HepG2 (cell line): ENCODE measurements around the gene AIF1. TPM values are rescaled to one million over a fixed set of nuclear protein-coding genes. Genes with fewer than 3 reads are reported as not detected.
A peak's percentile ranks its signal among the peaks of the same experiment; 100 is the strongest.

Experiments used
- AKAP8 ChIP-seq: sonication (generic); formaldehyde crosslinking; IDR thresholded peaks from 2 replicates; pipeline ENCODE4 v1.5.1; 2020; ENCODE audit warnings: mild to moderate bottlenecking, missing genetic modification reagents
- ATF7 ChIP-seq, 2 experiments: fragments of 450-650 bp in 1 of 2; sonication (generic) in 1 of 2; formaldehyde crosslinking in 1 of 2; IDR thresholded peaks; 2 replicates each; pipeline versions ENCODE4 v1.4.0 to v1.6.1; 2016 to 2020; ENCODE audit warnings: antibody characterized with exemption in 1 of 2, mild to moderate bottlenecking in 1 of 2, missing genetic modification reagents in 1 of 2
- FOXK1 ChIP-seq: sonication (generic); formaldehyde crosslinking; IDR thresholded peaks from 2 replicates; pipeline ENCODE4 v1.4.0; 2020; ENCODE audit warnings: low read depth, missing genetic modification reagents, borderline replicate concordance
- GABPA ChIP-seq, 2 experiments: IDR thresholded peaks; 2 replicates each; pipeline ENCODE4 v1.6.1; 2011 to 2016; ENCODE audit warnings: low read depth in 2 of 2, low read length in 1 of 2, missing biosample characterization in 1 of 2, missing genetic modification characterization in 1 of 2
- IKZF1 ChIP-seq: fragments of 450-650 bp; IDR thresholded peaks from 2 replicates; pipeline ENCODE4 v1.7.1; 2016
- PBX2 ChIP-seq: IDR thresholded peaks from 2 replicates; pipeline ENCODE4 v1.6.1; 2016; ENCODE audit warnings: control low read depth
- PCBP1 ChIP-seq: fragments of 200-400 bp; formaldehyde crosslinking; IDR thresholded peaks from 2 replicates; pipeline ENCODE4 v1.6.1; 2017; ENCODE audit warnings: mild to moderate bottlenecking, low read depth, low read length, borderline replicate concordance
- POLR2AphosphoS5 ChIP-seq: IDR thresholded peaks from 2 replicates; pipeline ENCODE4 v1.6.1; 2012; ENCODE audit warnings: low read depth, low read length
- PPARG ChIP-seq: conservative IDR thresholded peaks from 2 replicates; pipeline ENCODE4 v1.6.1; 2016; ENCODE audit warnings: missing biosample characterization, missing genetic modification reagents
- U2AF2 ChIP-seq: fragments of 200-400 bp; formaldehyde crosslinking; IDR thresholded peaks from 2 replicates; pipeline ENCODE4 v1.6.1; 2017; ENCODE audit warnings: low read depth, mild to moderate bottlenecking, low read length
- ZNF205 ChIP-seq: IDR thresholded peaks from 2 replicates; pipeline ENCODE4 v1.6.1; 2018; ENCODE audit warnings: missing biosample characterization, missing genetic modification reagents
- ZNF549 ChIP-seq: sonication (generic); formaldehyde crosslinking; IDR thresholded peaks from 2 replicates; pipeline ENCODE4 v1.5.0; 2020; ENCODE audit warnings: missing genetic modification reagents
- ZNF678 ChIP-seq: sonication (generic); formaldehyde crosslinking; IDR thresholded peaks from 2 replicates; pipeline ENCODE4 v1.4.0; 2020; ENCODE audit warnings: mild to moderate bottlenecking, missing genetic modification reagents
- ZNF775 ChIP-seq: sonication (generic); formaldehyde crosslinking; IDR thresholded peaks from 2 replicates; pipeline ENCODE4 v1.4.0; 2020; ENCODE audit warnings: missing genetic modification reagents, mild to moderate bottlenecking, moderate library complexity, borderline replicate concordance
- polyA plus RNA-seq, 8 experiments: library from polyadenylated mRNA; depleted of rRNA in 3 of 8; stranded (reverse) in 7 of 8; unstranded in 1 of 8; fragments of >200 nt; fragmentation: Illumina TruSeq in 4 of 8; extraction: Trizol in 4 of 8; gene quantifications; 2 replicates each; pipeline versions ENCODE4 v1.2.1 to v1.2.3, GENCODE V29; 2011 to 2016; ENCODE audit warnings: low read depth in 4 of 8, missing spikeins in 1 of 8, mixed read lengths in 1 of 8; ENCODE audit not compliant: insufficient read depth in 1 of 8
- total RNA-seq, 5 experiments: library from RNA; depleted of rRNA; stranded (reverse); fragments of >200 nt; fragmentation: Illumina TruSeq; extraction: Trizol; gene quantifications; 2 replicates each; pipeline ENCODE4 v1.2.3, GENCODE V29; 2016; ENCODE audit warnings: low read depth in 1 of 5
- TF ChIP-seq, protein P1 (sequence below): sonication (generic); formaldehyde crosslinking; IDR thresholded peaks from 2 replicates; pipeline ENCODE4 v1.8.0; 2023; ENCODE audit warnings: mild to moderate bottlenecking, missing genetic modification reagents
- TF ChIP-seq, protein P2 (sequence below): sonication (generic); formaldehyde crosslinking; IDR thresholded peaks from 2 replicates; pipeline ENCODE4 v1.4.0; 2020; ENCODE audit warnings: missing genetic modification reagents
- TF ChIP-seq, protein P3 (sequence below): sonication (generic); formaldehyde crosslinking; IDR thresholded peaks from 2 replicates; pipeline ENCODE4 v1.4.0; 2020; ENCODE audit warnings: mild to moderate bottlenecking, missing genetic modification reagents

The AIF1 gene
- total and polyA plus RNA-seq, 2 of the 13 experiments (the other 11 are each of a cell fraction or from before 2014, with no cell fraction given) = 1.5 TPM; not detected in 1

DNA sequence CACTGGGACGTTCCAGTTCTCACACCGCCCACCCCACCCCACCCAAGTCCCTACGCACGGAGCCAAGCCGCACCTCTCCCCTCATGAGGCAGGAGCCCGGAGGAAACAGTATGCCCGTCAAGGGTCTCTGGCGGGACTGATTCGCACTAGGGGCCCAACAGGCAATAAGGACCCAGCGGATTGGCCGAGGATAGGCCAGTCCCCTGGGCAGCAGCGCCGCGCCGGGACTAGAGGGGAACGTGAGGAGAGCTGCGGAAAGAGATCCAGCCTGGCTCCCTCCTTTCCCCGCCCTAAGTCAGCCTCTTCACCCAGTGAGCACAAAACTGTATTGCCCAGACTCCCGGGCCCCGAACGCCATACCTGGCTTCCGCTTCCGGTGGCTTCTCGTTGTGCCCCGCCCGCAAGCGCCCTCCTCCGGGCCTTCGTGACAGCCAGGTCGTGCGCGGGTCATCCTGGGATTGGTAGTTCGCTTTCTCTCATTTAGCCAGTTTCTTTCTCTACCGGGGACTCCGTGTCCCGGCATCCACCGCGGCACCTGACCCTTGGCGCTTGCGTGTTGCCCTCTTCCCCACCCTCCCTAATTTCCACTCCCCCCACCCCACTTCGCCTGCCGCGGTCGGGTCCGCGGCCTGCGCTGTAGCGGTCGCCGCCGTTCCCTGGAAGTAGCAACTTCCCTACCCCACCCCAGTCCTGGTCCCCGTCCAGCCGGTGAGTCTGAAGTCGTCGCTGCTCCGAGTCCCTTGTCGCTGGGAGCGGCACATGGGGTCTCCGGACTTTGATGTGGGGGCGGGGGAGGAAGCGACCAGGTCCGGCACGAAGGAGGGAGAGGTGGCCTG lies 50.7 kb downstream of the AIF1 start, which contains the start of gene CSNK2B (continued):
- TF ChIP-seq, protein P1, sequence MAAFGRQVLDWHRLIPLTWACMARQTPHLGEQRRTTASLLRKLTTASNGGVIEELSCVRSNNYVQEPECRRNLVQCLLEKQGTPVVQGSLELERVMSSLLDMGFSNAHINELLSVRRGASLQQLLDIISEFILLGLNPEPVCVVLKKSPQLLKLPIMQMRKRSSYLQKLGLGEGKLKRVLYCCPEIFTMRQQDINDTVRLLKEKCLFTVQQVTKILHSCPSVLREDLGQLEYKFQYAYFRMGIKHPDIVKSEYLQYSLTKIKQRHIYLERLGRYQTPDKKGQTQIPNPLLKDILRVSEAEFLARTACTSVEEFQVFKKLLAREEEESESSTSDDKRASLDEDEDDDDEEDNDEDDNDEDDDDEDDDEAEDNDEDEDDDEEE (CRISPR knock-in tag) = no peak
- TF ChIP-seq ZNF549 = no peak
- peak; percentile 83; the same call in 1 of the 2 replicates for TF ChIP-seq ZNF775
- TF ChIP-seq ATF7 (IDR thresholded peaks at IDR 0.05) = no peak
- TF ChIP-seq ATF7 (CRISPR knock-in tag; IDR thresholded peaks at IDR 0.05) = peak; percentile 58; the same call in 1 of the 2 replicates
- peak; percentile 98 for TF ChIP-seq PCBP1
- TF ChIP-seq, protein P2, sequence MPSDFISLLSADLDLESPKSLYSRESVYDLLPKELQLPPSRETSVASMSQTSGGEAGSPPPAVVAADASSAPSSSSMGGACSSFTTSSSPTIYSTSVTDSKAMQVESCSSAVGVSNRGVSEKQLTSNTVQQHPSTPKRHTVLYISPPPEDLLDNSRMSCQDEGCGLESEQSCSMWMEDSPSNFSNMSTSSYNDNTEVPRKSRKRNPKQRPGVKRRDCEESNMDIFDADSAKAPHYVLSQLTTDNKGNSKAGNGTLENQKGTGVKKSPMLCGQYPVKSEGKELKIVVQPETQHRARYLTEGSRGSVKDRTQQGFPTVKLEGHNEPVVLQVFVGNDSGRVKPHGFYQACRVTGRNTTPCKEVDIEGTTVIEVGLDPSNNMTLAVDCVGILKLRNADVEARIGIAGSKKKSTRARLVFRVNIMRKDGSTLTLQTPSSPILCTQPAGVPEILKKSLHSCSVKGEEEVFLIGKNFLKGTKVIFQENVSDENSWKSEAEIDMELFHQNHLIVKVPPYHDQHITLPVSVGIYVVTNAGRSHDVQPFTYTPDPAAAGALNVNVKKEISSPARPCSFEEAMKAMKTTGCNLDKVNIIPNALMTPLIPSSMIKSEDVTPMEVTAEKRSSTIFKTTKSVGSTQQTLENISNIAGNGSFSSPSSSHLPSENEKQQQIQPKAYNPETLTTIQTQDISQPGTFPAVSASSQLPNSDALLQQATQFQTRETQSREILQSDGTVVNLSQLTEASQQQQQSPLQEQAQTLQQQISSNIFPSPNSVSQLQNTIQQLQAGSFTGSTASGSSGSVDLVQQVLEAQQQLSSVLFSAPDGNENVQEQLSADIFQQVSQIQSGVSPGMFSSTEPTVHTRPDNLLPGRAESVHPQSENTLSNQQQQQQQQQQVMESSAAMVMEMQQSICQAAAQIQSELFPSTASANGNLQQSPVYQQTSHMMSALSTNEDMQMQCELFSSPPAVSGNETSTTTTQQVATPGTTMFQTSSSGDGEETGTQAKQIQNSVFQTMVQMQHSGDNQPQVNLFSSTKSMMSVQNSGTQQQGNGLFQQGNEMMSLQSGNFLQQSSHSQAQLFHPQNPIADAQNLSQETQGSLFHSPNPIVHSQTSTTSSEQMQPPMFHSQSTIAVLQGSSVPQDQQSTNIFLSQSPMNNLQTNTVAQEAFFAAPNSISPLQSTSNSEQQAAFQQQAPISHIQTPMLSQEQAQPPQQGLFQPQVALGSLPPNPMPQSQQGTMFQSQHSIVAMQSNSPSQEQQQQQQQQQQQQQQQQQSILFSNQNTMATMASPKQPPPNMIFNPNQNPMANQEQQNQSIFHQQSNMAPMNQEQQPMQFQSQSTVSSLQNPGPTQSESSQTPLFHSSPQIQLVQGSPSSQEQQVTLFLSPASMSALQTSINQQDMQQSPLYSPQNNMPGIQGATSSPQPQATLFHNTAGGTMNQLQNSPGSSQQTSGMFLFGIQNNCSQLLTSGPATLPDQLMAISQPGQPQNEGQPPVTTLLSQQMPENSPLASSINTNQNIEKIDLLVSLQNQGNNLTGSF = 0 out of 2 replicates have a peak, but pooled peaks have one; percentile 63
- TF ChIP-seq PPARG (CRISPR knock-in tag) = peak; percentile 59; the same call in 1 of the 2 replicates
- TF ChIP-seq ZNF205 (CRISPR knock-in tag) = no peak
- peak; percentile 87 for TF ChIP-seq FOXK1
- TF ChIP-seq U2AF2 = no peak
- no peak for TF ChIP-seq AKAP8 (CRISPR knock-in tag)
- no peak; the same call in 1 of the 2 replicates for TF ChIP-seq ZNF678 (CRISPR knock-in tag)
- no peak; the same call in 1 of the 2 replicates for TF ChIP-seq PBX2
- TF ChIP-seq, protein P3, sequence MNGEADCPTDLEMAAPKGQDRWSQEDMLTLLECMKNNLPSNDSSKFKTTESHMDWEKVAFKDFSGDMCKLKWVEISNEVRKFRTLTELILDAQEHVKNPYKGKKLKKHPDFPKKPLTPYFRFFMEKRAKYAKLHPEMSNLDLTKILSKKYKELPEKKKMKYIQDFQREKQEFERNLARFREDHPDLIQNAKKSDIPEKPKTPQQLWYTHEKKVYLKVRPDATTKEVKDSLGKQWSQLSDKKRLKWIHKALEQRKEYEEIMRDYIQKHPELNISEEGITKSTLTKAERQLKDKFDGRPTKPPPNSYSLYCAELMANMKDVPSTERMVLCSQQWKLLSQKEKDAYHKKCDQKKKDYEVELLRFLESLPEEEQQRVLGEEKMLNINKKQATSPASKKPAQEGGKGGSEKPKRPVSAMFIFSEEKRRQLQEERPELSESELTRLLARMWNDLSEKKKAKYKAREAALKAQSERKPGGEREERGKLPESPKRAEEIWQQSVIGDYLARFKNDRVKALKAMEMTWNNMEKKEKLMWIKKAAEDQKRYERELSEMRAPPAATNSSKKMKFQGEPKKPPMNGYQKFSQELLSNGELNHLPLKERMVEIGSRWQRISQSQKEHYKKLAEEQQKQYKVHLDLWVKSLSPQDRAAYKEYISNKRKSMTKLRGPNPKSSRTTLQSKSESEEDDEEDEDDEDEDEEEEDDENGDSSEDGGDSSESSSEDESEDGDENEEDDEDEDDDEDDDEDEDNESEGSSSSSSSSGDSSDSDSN (CRISPR knock-in tag) = peak; percentile 65
- TF ChIP-seq POLR2AphosphoS5 = peak; percentile 80
- no peak for TF ChIP-seq GABPA (IDR thresholded peaks at IDR 0.05; ENCODE audit: low read depth, low read length)
- peak; percentile 98 for TF ChIP-seq GABPA (CRISPR knock-in tag; IDR thresholded peaks at IDR 0.05; ENCODE audit: low read depth)
- no peak for TF ChIP-seq IKZF1
